Brain microvascular endothelial cell (primary cell): ENCODE results near the gene RHBDL1.
"Not testable (repeated sequence)": the region's sequence is repeated elsewhere in the genome, so short reads cannot be mapped to it uniquely, and the experiment has no call there.

Experiments used
- DNase-seq: peaks from one replicate; pipeline ENCODE4 v3.0.0-alpha.2; 2020
- H3K27ac ChIP-seq: fragments of 250-450 bp; sonication (Bioruptor Pico); 2 replicates; pipeline ENCODE4 v1.5.1; 2020; ENCODE audit warnings: mild to moderate bottlenecking, moderate library complexity
- H3K27me3 ChIP-seq: fragments of 250-450 bp; sonication (Bioruptor Pico); replicated peaks from 2 replicates; pipeline ENCODE4 v1.5.1; 2020; ENCODE audit warnings: mild to moderate bottlenecking
- H3K36me3 ChIP-seq: fragments of 250-450 bp; sonication (Bioruptor Pico); replicated peaks from 2 replicates; pipeline ENCODE4 v1.5.1; 2020; ENCODE audit warnings: mild to moderate bottlenecking
- H3K4me3 ChIP-seq: 2 replicates; pipeline ENCODE4 v1.5.1; 2011; ENCODE audit warnings: low read depth, mild to moderate bottlenecking, control low read depth, low read length, moderate library complexity
- CTCF ChIP-seq: IDR thresholded peaks from 2 replicates; pipeline ENCODE4 v1.5.1; 2011; ENCODE audit warnings: low read depth, mild to moderate bottlenecking, moderate library complexity, low read length, control low read depth, inconsistent platforms; ENCODE audit errors: missing control alignments
- in situ Hi-C: cut with HindIII; loops from 2 replicates; pipeline ENCODE4 v1.10.0; 2017; ENCODE audit warnings: low sequenced_read_pairs, low pct_ligation_motif_present

The RHBDL1 gene

GRCh38 chr16:711084-711483 lies 35.6 kb downstream of the RHBDL1 start:
- Histone ChIP-seq H3K27ac (no peak overlapping the region), H3K27me3 (peaks cover 16% of the 10 kb centered on the region), H3K4me3 (no peak overlapping the region), H3K36me3 (no peaks in the 10 kb centered on the region)
- in situ Hi-C loops = loop anchor here (25.0 kb wide), 1 partner anchor 276 kb away; the partner anchor contains the start of gene SOX8
- no peak for DNase-seq
- no peak for TF ChIP-seq CTCF

GRCh38 chr16:711548-712320 lies 36.3 kb downstream of the RHBDL1 start:
- Histone ChIP-seq H3K27ac (no peak overlapping the region), H3K36me3 (no peaks in the 10 kb centered on the region), H3K27me3 (peaks cover 10% of the 10 kb centered on the region), H3K4me3 (no peak overlapping the region)
- peak; percentile 46 for DNase-seq
- TF ChIP-seq CTCF = peak; percentile 83
- in situ Hi-C loops = loop anchor here (25.0 kb wide), 1 partner anchor 276 kb away; the partner anchor contains the start of gene SOX8

GRCh38 chr16:712740-713250 lies 37.3 kb downstream of the RHBDL1 start:
- in situ Hi-C loops = loop anchor here (25.0 kb wide), 1 partner anchor 275 kb away; the partner anchor contains the start of gene SOX8
- H3K4me3 ChIP-seq, H3K27me3 ChIP-seq, H3K36me3 ChIP-seq: not testable (repeated sequence)
- DNase-seq = peak; percentile 94
- peak; percentile 67 for TF ChIP-seq CTCF
- H3K27ac ChIP-seq = peak overlapping the region; percentile 64

GRCh38 chr16:714079-714478 lies 38.6 kb downstream of the RHBDL1 start:
- H3K4me3 ChIP-seq = peak overlapping the region; percentile 38
- no peak overlapping the region for H3K27ac ChIP-seq
- in situ Hi-C loops = loop anchor here (25.0 kb wide), 1 partner anchor 273 kb away; the partner anchor contains the start of gene SOX8
- H3K27me3 ChIP-seq = no peaks in the 10 kb centered on the region
- H3K36me3 ChIP-seq = peaks cover 2% of the 10 kb centered on the region
- DNase-seq = no peak
- TF ChIP-seq CTCF = no peak

GRCh38 chr16:714558-715476 lies 39.3 kb downstream of the RHBDL1 start, which contains the start of gene METRN:
TSS of gene METRN (plus strand) at chr16:715118. CDS start at chr16:715290, 172 bp downstream.
- Histone ChIP-seq H3K4me3 (peak within 1 kb of the TSS; percentile 61), H3K27me3 (no peaks in the 10 kb centered on the region), H3K27ac (peak within 1 kb of the TSS; percentile 30), H3K36me3 (peaks cover 2% of the 10 kb centered on the region)
- peak; percentile 73 for DNase-seq
- in situ Hi-C loops = loop anchor here (25.0 kb wide), 1 partner anchor 272 kb away; the partner anchor contains the start of gene SOX8
- no peak for TF ChIP-seq CTCF
